HCT116 (cell line): ENCODE data around the gene ANXA2R. TPM values are rescaled to one million over a fixed set of nuclear protein-coding genes. Genes with fewer than 3 reads are reported as not detected.

Source experiments
- ATAC-seq: fragments of 200-7000 bp; cut with Tn5 transposase; 2 replicates; pipeline ENCODE4 v1.9.1; 2020; ENCODE audit warnings: mild to moderate bottlenecking, moderate library complexity
- BruUV-seq: library from RNA; stranded (reverse); fragments of 400-500 nt; replicated peaks from 2 replicates; lab custom pipeline; 2021; lab: Mats Ljungman, UMichigan
- CTCF ChIA-PET: fragments of 300-600 bp; sonication (Branson Sonifier 250); formaldehyde crosslinking; loops from one replicate; lab custom pipeline; 2021; ENCODE audit warnings: antibody characterized with exemption; lab: Charles Lee
- POLR2A ChIA-PET: fragments of 300-600, 350-600 bp; sonication (Branson Sonifier 250); formaldehyde crosslinking; loops from one replicate; lab custom pipeline; 2021; ENCODE audit warnings: antibody characterized with exemption; lab: Charles Lee
- RAD21 ChIA-PET, 2 experiments: fragments of 300-600 bp; sonication (Branson Sonifier 250); formaldehyde crosslinking; loops; one replicate each; lab custom pipeline; 2023; ENCODE audit warnings: low total read pairs in 2 of 2; ENCODE audit not compliant: uncharacterized antibody in 2 of 2, unreplicated experiment in 2 of 2, low non-redundant PET in 1 of 2; lab: Charles Lee
- DNase-seq: peaks from one replicate; pipeline ENCODE4 v3.0.0-alpha.2; 2010; ENCODE audit warnings: low read depth, low spot score
- H2AFZ ChIP-seq: fragments of 200-600 bp; shearing (Covaris generic), sonication (generic); 2 replicates; pipeline ENCODE4 v1.6.1; 2017; ENCODE audit warnings: low read depth, mixed run types, mixed read lengths, antibody characterized with exemption, low read length; ENCODE audit not compliant: poor library complexity, severe bottlenecking
- H3K27ac ChIP-seq: 2 replicates; pipeline ENCODE4 v1.5.1; 2012; ENCODE audit warnings: low read depth, low read length
- H3K27me3 ChIP-seq: fragments of 200-600 bp; sonication (generic); 2 replicates; pipeline ENCODE4 v1.6.1; 2016; ENCODE audit warnings: mixed run types, low read length, mixed read lengths; ENCODE audit not compliant: insufficient read depth
- H3K36me3 ChIP-seq, 2 experiments: fragments of 200-500 bp in 1 of 2; fragments of 200-600 bp in 1 of 2; sonication (Bioruptor generic) in 1 of 2; sonication (generic) in 1 of 2; 2 replicates each; pipeline versions ENCODE4 v1.5.1 to v1.6.1; 2014 to 2016; ENCODE audit warnings: low read length in 2 of 2, inconsistent platforms in 1 of 2, mixed read lengths in 1 of 2, mixed run types in 1 of 2; ENCODE audit not compliant: insufficient read depth in 2 of 2, control insufficient read depth in 1 of 2
- H3K4me1 ChIP-seq, 2 experiments: fragments of 200-600 bp in 1 of 2; sonication (generic) in 1 of 2; 2 replicates each; pipeline versions ENCODE4 v1.5.1 to v1.6.1; 2012 to 2017; ENCODE audit warnings: low read length in 2 of 2, inconsistent platforms in 1 of 2, mild to moderate bottlenecking in 1 of 2, mixed read lengths in 1 of 2, mixed run types in 1 of 2, moderate library complexity in 1 of 2; ENCODE audit not compliant: insufficient read depth in 2 of 2, control insufficient read depth in 1 of 2
- H3K4me2 ChIP-seq: fragments of 200-600 bp; sonication (generic); 2 replicates; pipeline ENCODE4 v1.6.1; 2017; ENCODE audit warnings: mixed run types, low read length, mixed read lengths
- H3K4me3 ChIP-seq, 2 experiments: fragments of 200-600 bp in 1 of 2; sonication (generic) in 1 of 2; replicated peaks in 1 of 2; 2 replicates each; pipeline ENCODE4 v1.5.1; 2011 to 2016; ENCODE audit warnings: low read length in 2 of 2, control low read depth in 1 of 2, low read depth in 1 of 2, mild to moderate bottlenecking in 1 of 2, mixed read lengths in 1 of 2, mixed run types in 1 of 2
- H3K79me2 ChIP-seq: fragments of 200-600 bp; sonication (generic); 2 replicates; pipeline ENCODE4 v1.6.1; 2017; ENCODE audit warnings: mild to moderate bottlenecking, mixed run types, low read length, moderate library complexity, mixed read lengths; ENCODE audit not compliant: insufficient read depth
- H3K9ac ChIP-seq: fragments of 200-600 bp; sonication (generic); 2 replicates; pipeline ENCODE4 v1.6.1; 2016; ENCODE audit warnings: low read length, mixed read lengths
- H3K9me2 ChIP-seq: fragments of 200-600 bp; sonication (generic), shearing (Covaris generic); 2 replicates; pipeline ENCODE4 v1.6.1; 2017; ENCODE audit warnings: mixed run types, mild to moderate bottlenecking, moderate library complexity; ENCODE audit not compliant: insufficient read depth
- H3K9me3 ChIP-seq, 2 experiments: fragments of 200-500 bp in 1 of 2; fragments of 200-600 bp in 1 of 2; sonication (Bioruptor generic) in 1 of 2; sonication (generic) in 1 of 2; 2 replicates each; pipeline ENCODE4 v1.6.1; 2014 to 2017; ENCODE audit warnings: low read length in 2 of 2, mixed read lengths in 2 of 2, inconsistent platforms in 1 of 2, low read depth in 1 of 2, mild to moderate bottlenecking in 1 of 2, mixed run types in 1 of 2, moderate library complexity in 1 of 2; ENCODE audit not compliant: control insufficient read depth in 1 of 2, insufficient read depth in 1 of 2
- H4K20me1 ChIP-seq: fragments of 200-600 bp; sonication (generic), shearing (Covaris generic); 2 replicates; pipeline ENCODE4 v1.6.1; 2017; ENCODE audit warnings: mixed run types, mild to moderate bottlenecking, moderate library complexity; ENCODE audit not compliant: insufficient read depth
- EGR1 ChIP-seq: IDR thresholded peaks from 2 replicates; pipeline ENCODE4 v1.6.1; 2012; ENCODE audit warnings: low read depth
- ELF1 ChIP-seq: IDR thresholded peaks from 2 replicates; pipeline ENCODE4 v1.6.1; 2012; ENCODE audit warnings: low read depth, borderline replicate concordance
- JUND ChIP-seq: IDR thresholded peaks from 2 replicates; pipeline ENCODE4 v1.6.1; 2012
- POLR2AphosphoS5 ChIP-seq: IDR thresholded peaks from 2 replicates; pipeline ENCODE4 v1.6.1; 2011; ENCODE audit warnings: mild to moderate bottlenecking, low read depth, low read length, moderate library complexity
- SRF ChIP-seq: IDR thresholded peaks from 2 replicates; pipeline ENCODE4 v1.6.1; 2012; ENCODE audit warnings: low read depth
- ZFX ChIP-seq: fragments of 450-650 bp; IDR thresholded peaks from 2 replicates; pipeline ENCODE4 v1.6.1; 2017
- intact Hi-C: fragments of 100-400 bp; cut with micrococcal nuclease; formaldehyde crosslinking; loops from 2 replicates; pipeline ENCODE4 v1.10.0; 2022
- total RNA-seq: library from RNA; stranded (reverse); gene quantifications from one replicate; pipeline ENCODE4 v1.2.1, GENCODE V29; 2021; ENCODE audit not compliant: unreplicated experiment
- TF ChIP-seq, protein P1 (sequence below), 3 experiments: fragments of 200-600 bp in 1 of 3; sonication (generic) in 1 of 3; IDR thresholded peaks in 2 of 3; conservative IDR thresholded peaks in 1 of 3; 2 replicates each; pipeline ENCODE4 v1.5.1; 2012 to 2017; ENCODE audit warnings: low read depth in 2 of 3, low read length in 2 of 3, antibody characterized with exemption in 1 of 3, borderline replicate concordance in 1 of 3, control low read depth in 1 of 3, mild to moderate bottlenecking in 1 of 3, mixed read lengths in 1 of 3, mixed run types in 1 of 3, moderate library complexity in 1 of 3; ENCODE audit not compliant: insufficient read depth in 1 of 3
- TF ChIP-seq, protein P2 (sequence below): IDR thresholded peaks from 2 replicates; pipeline ENCODE4 v1.6.1; 2011; ENCODE audit warnings: mild to moderate bottlenecking, low read length, moderate library complexity; ENCODE audit not compliant: insufficient replicate concordance; ENCODE audit errors: extremely low read depth

ANXA2R gene
- total RNA-seq, 1 experiment from 2014 or later: 0.37 TPM

DNA sequence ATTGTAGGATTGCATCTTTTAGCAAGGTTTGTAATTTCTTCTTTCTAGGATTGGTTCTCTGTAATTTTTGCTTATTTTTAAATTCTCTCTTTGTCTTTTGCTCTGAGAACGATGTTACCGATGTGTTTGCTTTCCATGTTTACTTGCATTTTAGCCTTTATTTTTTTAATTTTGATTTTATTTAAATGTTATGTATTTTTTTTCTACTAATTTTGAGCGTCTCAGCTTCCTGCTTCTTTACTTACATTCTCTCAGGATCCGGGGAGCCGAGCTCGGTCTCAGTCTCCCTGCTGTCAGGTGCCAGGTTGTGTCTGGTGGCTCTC is 20.9 kb downstream of the ANXA2R start:
- DNase-seq (no peak), ATAC-seq (no peak)
- H3K4me3 ChIP-seq: peak overlapping the region; percentile 67 to 68
- H3K9ac ChIP-seq: peak overlapping the region; percentile 38
- ChIA-PET CTCF (interaction anchor here (0.8 to 3.7 kb wide), 7 partner anchors 19 to 124 kb away, joined by 3 to 38 read pairs (median 11); no protein-coding TSS in a partner anchor), RAD21 (interaction anchor here in 1 of 2 experiments (1.2 kb wide), 1 partner anchor 22 kb away, joined by 3 read pairs; no protein-coding TSS in a partner anchor), POLR2A (interaction anchor here (0.8 to 2.5 kb wide), 4 partner anchors 22 to 294 kb away, joined by 3 to 9 read pairs (median 6); partner anchors contain the start of gene HMGCS1)
- peak overlapping the region; percentile 96 for H2AFZ ChIP-seq
- BruUV-seq: no TSS peak
- H3K4me2 ChIP-seq: peak overlapping the region; percentile 97
- no peaks in the 10 kb centered on the region for H3K27me3 ChIP-seq
- no peaks in the 10 kb centered on the region for H3K36me3 ChIP-seq
- H3K79me2 ChIP-seq: no peaks in the 10 kb centered on the region
- H3K9me2 ChIP-seq: no peaks in the 10 kb centered on the region
- H3K27ac ChIP-seq: no peak overlapping the region; the same call in 1 of the 2 replicates
- TF ChIP-seq POLR2AphosphoS5 (no peak), ELF1 (no peak)
- H3K4me1 ChIP-seq: peaks cover 4 to 27% of the 10 kb centered on the region in 2 experiments; a peak in 3 of 4 replicates
- H3K9me3 ChIP-seq: no peaks in the 10 kb centered on the region
- no peaks in the 10 kb centered on the region for H4K20me1 ChIP-seq
- intact Hi-C loops: loop anchor here (1.0 to 2.0 kb wide), 3 partner anchors 22 to 46 kb away; partner anchors contain the start of gene ANXA2R

DNA sequence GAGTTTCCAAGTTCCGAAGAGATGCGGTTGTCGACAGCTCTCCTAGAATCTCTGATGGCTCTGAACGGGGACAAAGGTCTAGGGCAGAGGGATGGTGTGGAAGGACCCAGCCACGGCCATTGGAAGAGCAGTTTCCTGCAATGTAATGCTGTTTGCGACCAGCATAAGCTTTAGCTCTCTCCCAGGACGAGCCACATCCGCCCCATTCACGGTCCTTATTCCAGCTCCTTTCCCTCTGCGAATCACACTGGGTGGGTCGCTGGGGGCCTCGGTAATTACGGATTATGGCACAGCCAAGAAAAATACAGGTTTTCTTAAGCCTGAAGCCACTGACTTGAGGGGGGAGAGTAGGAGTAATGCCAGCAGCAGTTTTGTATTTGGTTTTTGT is 22.7 kb downstream of the ANXA2R start:
- RAD21 ChIA-PET: no interaction called here
- CTCF ChIA-PET: no interaction called here
- no peaks in the 10 kb centered on the region for H3K79me2 ChIP-seq
- intact Hi-C loops: no loop called here
- peak overlapping the region; percentile 97 for H3K4me2 ChIP-seq
- no peaks in the 10 kb centered on the region for H3K9me3 ChIP-seq
- H3K36me3 ChIP-seq: no peaks in the 10 kb centered on the region
- H2AFZ ChIP-seq: peak overlapping the region; percentile 84
- peak overlapping the region; percentile 61 to 67 for H3K4me3 ChIP-seq
- no peak for ATAC-seq
- TSS peak; percentile 71 for BruUV-seq
- no peaks in the 10 kb centered on the region for H3K27me3 ChIP-seq
- POLR2A ChIA-PET: no interaction called here
- H3K27ac ChIP-seq: peak overlapping the region; percentile 78
- H3K4me1 ChIP-seq: peaks cover 4 to 27% of the 10 kb centered on the region in 2 experiments; a peak in 3 of 4 replicates
- no peak for DNase-seq
- no peaks in the 10 kb centered on the region for H4K20me1 ChIP-seq
- H3K9me2 ChIP-seq: no peaks in the 10 kb centered on the region
- peak overlapping the region; percentile 55; the same call in 1 of the 2 replicates for H3K9ac ChIP-seq
- TF ChIP-seq EGR1: no peak
- TF ChIP-seq, protein P1, sequence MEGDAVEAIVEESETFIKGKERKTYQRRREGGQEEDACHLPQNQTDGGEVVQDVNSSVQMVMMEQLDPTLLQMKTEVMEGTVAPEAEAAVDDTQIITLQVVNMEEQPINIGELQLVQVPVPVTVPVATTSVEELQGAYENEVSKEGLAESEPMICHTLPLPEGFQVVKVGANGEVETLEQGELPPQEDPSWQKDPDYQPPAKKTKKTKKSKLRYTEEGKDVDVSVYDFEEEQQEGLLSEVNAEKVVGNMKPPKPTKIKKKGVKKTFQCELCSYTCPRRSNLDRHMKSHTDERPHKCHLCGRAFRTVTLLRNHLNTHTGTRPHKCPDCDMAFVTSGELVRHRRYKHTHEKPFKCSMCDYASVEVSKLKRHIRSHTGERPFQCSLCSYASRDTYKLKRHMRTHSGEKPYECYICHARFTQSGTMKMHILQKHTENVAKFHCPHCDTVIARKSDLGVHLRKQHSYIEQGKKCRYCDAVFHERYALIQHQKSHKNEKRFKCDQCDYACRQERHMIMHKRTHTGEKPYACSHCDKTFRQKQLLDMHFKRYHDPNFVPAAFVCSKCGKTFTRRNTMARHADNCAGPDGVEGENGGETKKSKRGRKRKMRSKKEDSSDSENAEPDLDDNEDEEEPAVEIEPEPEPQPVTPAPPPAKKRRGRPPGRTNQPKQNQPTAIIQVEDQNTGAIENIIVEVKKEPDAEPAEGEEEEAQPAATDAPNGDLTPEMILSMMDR (IDR thresholded peaks at IDR 0.05 in 2 of 3, conservative IDR thresholded peaks at IDR 0.05 in 1 of 3; ENCODE audit: borderline replicate concordance in 1 of 3, insufficient read depth in 1 of 3, low read depth in 2 of 3, low read length in 2 of 3): no peak
- TF ChIP-seq, protein P2, sequence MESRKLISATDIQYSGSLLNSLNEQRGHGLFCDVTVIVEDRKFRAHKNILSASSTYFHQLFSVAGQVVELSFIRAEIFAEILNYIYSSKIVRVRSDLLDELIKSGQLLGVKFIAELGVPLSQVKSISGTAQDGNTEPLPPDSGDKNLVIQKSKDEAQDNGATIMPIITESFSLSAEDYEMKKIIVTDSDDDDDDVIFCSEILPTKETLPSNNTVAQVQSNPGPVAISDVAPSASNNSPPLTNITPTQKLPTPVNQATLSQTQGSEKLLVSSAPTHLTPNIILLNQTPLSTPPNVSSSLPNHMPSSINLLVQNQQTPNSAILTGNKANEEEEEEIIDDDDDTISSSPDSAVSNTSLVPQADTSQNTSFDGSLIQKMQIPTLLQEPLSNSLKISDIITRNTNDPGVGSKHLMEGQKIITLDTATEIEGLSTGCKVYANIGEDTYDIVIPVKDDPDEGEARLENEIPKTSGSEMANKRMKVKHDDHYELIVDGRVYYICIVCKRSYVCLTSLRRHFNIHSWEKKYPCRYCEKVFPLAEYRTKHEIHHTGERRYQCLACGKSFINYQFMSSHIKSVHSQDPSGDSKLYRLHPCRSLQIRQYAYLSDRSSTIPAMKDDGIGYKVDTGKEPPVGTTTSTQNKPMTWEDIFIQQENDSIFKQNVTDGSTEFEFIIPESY: no peak
- TF ChIP-seq ZFX: no peak
- no peak for TF ChIP-seq SRF
- no peak for TF ChIP-seq JUND
